Muscle layer of colon (tissue), 2 donors: ENCODE data around the gene CRYGS.
A peak's percentile ranks its signal among the peaks of the same experiment; 100 is the strongest.
"Not testable (repeated sequence)": the region's sequence is repeated elsewhere in the genome, so short reads cannot be mapped to it uniquely, and the experiment has no call there.

Source experiments
- H3K27ac ChIP-seq: one replicate; pipeline ENCODE4 v1.7.0; 2013; ENCODE audit warnings: low read depth, mild to moderate bottlenecking, low read length, moderate library complexity
- H3K27me3 ChIP-seq, 2 donors: one replicate each; pipeline ENCODE4 v1.7.0; 2013; ENCODE audit warnings: low read length in 2 of 2, mild to moderate bottlenecking in 2 of 2; ENCODE audit not compliant: insufficient read depth in 2 of 2, control insufficient read depth in 1 of 2
- H3K36me3 ChIP-seq: one replicate; pipeline ENCODE4 v1.7.0; 2013; ENCODE audit warnings: mild to moderate bottlenecking, low read length; ENCODE audit not compliant: insufficient read depth
- H3K4me1 ChIP-seq: one replicate; pipeline ENCODE4 v1.7.0; 2013; ENCODE audit warnings: mild to moderate bottlenecking, low read length; ENCODE audit not compliant: insufficient read depth
- H3K4me3 ChIP-seq, 2 donors: one replicate each; pipeline ENCODE4 v1.7.0; 2013; ENCODE audit warnings: low read length in 2 of 2, low read depth in 1 of 2, mild to moderate bottlenecking in 1 of 2, moderate library complexity in 1 of 2
- H3K9ac ChIP-seq: one replicate; pipeline ENCODE4 v1.7.0; 2013; ENCODE audit warnings: low read length
- H3K9me3 ChIP-seq: one replicate; pipeline ENCODE4 v1.7.0; 2013; ENCODE audit warnings: mild to moderate bottlenecking, low read length
- donor health status: abdominal sarcoma.
- donor health status: Adenocarcinoma of cecum.

CRYGS gene

GRCh38 chr3:186551387-186551786 lies 7.2 kb upstream of the CRYGS start:
- Histone ChIP-seq H3K9me3 (no peaks in the 10 kb centered on the region), H3K4me1 (no peaks in the 10 kb centered on the region), H3K36me3 (peaks cover 33% of the 10 kb centered on the region), H3K9ac (no peak overlapping the region), H3K27me3 (no peaks in the 10 kb centered on the region), H3K27ac (no peak overlapping the region), H3K4me3 (no peak overlapping the region)

DNA sequence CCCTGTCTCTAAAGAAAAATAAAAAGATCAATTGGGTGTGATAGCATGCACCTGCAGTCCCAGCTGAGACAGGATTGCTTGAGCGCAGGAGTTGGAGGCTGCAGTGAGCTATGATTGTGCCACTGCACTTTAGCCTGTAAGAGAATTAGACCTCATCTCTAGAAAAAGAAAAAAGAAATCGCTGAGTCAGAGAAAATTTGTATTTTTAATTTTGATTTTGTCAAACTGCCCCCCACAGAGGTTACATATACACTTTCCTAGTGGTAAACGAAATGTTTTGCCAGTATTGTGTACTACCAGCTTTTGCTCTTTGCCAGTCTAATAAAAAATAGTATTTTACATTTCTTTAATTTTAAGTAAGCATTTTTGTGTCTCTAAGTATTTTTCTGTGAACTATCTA lies 5.3 kb upstream of the CRYGS start:
- no peak overlapping the region for H3K27ac ChIP-seq
- H3K4me1 ChIP-seq, result no peaks in the 10 kb centered on the region
- no peaks in the 10 kb centered on the region for H3K9me3 ChIP-seq
- no peak overlapping the region for H3K4me3 ChIP-seq
- H3K27me3 ChIP-seq, result no peaks in the 10 kb centered on the region
- H3K36me3 ChIP-seq, result peaks cover 19% of the 10 kb centered on the region
- H3K9ac ChIP-seq, result no peak overlapping the region

DNA sequence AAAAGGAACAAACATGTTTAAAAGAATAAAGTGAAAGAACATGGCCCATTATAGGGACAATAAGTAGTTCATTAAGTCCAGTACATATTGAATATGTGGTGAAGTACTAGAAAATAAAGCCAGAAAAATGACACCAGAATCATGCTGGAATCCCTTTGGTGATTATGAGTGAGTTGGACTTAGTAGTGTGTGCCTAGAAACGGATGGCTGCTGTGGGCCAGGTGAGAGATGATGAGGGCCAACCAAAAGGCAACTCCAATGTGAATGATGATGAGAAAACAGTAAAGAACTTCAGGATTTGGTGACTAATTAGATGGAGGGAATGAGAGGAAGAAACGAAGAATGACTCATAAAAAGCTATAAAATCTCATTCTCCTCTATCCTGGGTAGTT lies 3.3 kb downstream of the CRYGS start:
- Histone ChIP-seq H3K27ac (no peak overlapping the region), H3K9ac (no peak overlapping the region), H3K27me3 (no peaks in the 10 kb centered on the region), H3K4me1 (peaks cover 4% of the 10 kb centered on the region), H3K9me3 (no peaks in the 10 kb centered on the region), H3K4me3 (no peak overlapping the region), H3K36me3 (no peaks in the 10 kb centered on the region)

DNA sequence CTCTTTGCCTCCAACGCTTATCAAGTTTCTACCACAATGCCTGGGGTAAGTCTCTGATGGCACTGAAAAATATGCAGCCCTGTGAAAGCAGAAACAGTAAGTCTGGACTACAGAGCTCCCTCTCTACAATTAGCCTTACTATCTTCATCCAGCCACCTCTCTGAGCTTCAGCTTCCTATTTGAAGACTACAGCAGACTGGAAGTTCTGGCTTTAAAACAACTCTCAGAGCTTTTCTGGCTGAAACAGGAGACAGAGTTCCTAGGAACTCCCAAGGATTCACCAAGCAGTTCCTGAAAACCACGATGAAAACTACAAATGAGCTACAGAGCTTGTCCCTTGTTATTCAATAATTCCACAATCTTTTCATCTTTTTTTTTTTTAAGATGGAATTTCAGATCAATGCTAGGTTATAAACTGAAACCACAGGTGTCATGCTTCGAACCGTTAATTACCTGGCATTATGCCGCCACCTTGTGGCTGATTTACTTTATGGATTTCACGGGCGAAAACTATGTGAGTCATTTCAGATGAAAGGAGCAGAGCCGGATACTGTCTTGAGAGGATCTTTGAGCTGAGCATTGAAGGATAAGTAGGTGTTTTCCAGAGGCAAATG lies 3.9 kb downstream of the CRYGS start:
- H3K27ac ChIP-seq, result no peak overlapping the region
- no peaks in the 10 kb centered on the region for H3K9me3 ChIP-seq
- no peaks in the 10 kb centered on the region for H3K27me3 ChIP-seq
- H3K4me1 ChIP-seq, result peaks cover 4% of the 10 kb centered on the region
- H3K36me3 ChIP-seq, result no peaks in the 10 kb centered on the region
- H3K4me3 ChIP-seq, result peak overlapping the region in 1 of 2 donors; percentile 28
- no peak overlapping the region for H3K9ac ChIP-seq

DNA sequence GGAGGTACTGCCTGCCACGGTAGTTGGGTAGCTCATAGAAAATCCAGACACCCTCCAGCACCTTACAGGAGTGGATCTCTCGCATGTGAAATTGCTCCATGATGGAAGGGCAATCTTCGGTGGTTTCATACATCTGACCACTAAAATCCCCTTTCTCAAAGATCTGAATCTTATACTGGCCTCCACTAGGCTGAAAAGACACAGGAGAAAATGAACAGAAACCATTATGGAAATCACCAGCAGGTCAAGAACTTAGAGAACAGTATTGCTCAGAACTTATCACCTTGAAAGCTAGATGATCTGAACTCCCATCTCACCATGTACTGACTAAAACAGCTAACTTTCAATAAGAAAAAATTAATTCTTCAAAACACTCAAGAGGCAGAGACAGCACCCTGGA lies 5.4 kb downstream of the CRYGS start:
- H3K27me3 ChIP-seq, result no peaks in the 10 kb centered on the region
- no peak overlapping the region for H3K4me3 ChIP-seq
- no peak overlapping the region for H3K27ac ChIP-seq
- H3K4me1 ChIP-seq, result peaks cover 4% of the 10 kb centered on the region
- H3K36me3 ChIP-seq, result no peaks in the 10 kb centered on the region
- H3K9ac ChIP-seq, result no peak overlapping the region
- no peaks in the 10 kb centered on the region for H3K9me3 ChIP-seq

DNA sequence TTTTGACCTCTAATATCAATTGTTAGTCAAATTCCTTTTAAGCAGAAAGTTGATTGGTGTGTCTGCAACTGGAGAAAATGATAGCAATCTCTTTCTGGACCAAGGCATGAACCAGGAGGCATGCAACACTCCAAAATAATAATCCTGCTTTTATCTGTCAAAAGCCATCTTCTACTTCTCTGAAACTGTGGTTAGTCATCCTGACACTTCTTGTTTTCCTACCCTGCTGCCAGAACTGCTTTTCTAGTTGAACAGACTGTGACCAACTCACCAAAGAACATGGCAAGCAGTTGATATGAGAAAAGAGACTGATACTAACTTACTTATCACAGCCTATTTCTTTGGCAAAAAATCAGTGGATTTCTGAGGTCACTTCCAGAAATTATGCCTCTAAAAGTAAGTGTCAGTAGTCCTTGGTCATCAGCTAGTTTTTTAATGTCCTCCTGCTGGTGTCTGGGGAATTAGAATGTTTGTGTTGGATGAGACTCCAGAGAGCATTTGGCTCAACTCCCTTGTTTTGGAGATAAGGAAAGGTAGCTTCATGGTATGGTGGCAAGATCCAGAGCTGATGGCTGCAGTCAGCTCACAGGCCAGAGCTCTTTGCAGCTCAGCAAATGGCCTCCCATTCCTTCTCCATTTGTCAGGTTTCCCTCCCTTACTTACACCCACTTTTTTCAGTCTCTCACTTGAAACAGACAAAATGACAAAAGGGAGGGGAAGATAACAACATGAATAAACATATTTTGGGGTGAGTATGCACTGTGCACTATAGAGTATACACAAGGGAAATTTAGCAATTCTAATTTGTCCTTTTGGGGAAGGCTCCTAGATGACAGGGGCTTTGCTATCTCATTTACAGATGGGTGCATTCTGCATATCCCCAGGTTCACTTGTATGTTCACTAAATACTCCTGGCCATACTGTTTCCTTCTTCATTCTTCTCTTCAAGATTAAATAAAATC lies 7.0 kb downstream of the CRYGS start:
- no peaks in the 10 kb centered on the region for H3K36me3 ChIP-seq
- no peak overlapping the region for H3K4me3 ChIP-seq
- no peak overlapping the region for H3K27ac ChIP-seq
- H3K9me3 ChIP-seq, result no peaks in the 10 kb centered on the region
- peaks cover 4% of the 10 kb centered on the region for H3K4me1 ChIP-seq
- no peaks in the 10 kb centered on the region for H3K27me3 ChIP-seq
- no peak overlapping the region for H3K9ac ChIP-seq

- no peak overlapping the region for H3K9ac ChIP-seq
- H3K27ac ChIP-seq, result no peak overlapping the region
- no peaks in the 10 kb centered on the region for H3K9me3 ChIP-seq
- H3K27me3 ChIP-seq, result no peaks in the 10 kb centered on the region
- H3K4me1 ChIP-seq, result no peaks in the 10 kb centered on the region
- H3K36me3 ChIP-seq, result no peaks in the 10 kb centered on the region
- H3K4me3 ChIP-seq, result no peak overlapping the region
These were observed 10.0 kb downstream of the CRYGS start for GRCh38 chr3:186534113-186534669.

DNA sequence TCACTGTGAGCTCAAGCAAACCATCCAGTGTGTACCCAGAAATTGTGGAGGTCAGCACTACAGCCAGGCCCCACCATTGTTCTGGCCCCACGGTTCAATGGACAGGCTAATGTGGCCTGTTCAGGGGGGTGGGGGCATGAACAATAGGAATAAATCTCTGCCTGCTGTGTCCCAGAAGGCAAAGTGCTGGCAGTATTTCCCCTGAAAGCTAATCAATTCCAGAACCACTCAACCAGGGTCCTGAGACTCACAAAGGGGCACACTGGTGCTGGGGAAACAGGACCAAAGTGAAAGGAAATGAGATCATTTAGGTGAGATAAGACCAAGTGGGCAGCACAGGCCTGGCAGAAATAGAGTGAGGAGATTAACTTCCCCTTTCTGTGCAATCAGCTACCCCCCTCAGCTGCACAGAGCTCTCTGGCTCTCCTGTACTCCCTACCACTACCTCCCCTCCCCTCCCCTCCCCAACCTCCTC lies 11.5 kb downstream of the CRYGS start:
- Histone ChIP-seq H3K27ac (no peak overlapping the region), H3K4me3 (no peak overlapping the region), H3K9ac (no peak overlapping the region), H3K9me3 (no peaks in the 10 kb centered on the region), H3K4me1 (no peaks in the 10 kb centered on the region), H3K27me3 (no peaks in the 10 kb centered on the region), H3K36me3 (no peaks in the 10 kb centered on the region)

DNA sequence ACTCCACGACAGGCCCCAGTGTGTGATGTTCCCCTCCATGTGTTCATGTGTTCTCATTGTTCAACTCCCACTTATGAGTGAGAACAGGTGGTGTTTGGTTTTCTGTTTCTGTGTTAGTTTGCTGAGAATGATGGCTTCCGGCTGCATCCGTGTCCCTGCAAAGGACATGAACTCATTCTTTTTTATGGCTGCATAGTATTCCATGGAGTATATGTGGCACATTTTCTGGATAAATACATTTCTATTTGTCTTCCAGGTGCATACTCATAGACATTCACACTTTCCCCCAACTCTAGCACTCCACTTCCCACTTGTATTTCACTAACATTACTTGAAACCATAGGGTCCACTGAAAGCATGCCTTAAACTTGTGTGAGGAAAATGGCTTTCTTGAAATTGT lies 12.5 kb downstream of the CRYGS start:
- not testable (repeated sequence) for H3K4me3 ChIP-seq, H3K27me3 ChIP-seq, H3K9ac ChIP-seq, H3K9me3 ChIP-seq, H3K36me3 ChIP-seq, H3K4me1 ChIP-seq, H3K27ac ChIP-seq

GRCh38 chr3:186530415-186530814 lies 13.8 kb downstream of the CRYGS start:
- no peaks in the 10 kb centered on the region for H3K36me3 ChIP-seq
- H3K9ac ChIP-seq, result no peak overlapping the region
- no peaks in the 10 kb centered on the region for H3K9me3 ChIP-seq
- no peak overlapping the region for H3K27ac ChIP-seq
- H3K4me1 ChIP-seq, result no peaks in the 10 kb centered on the region
- H3K4me3 ChIP-seq, result no peak overlapping the region
- H3K27me3 ChIP-seq, result no peaks in the 10 kb centered on the region

DNA sequence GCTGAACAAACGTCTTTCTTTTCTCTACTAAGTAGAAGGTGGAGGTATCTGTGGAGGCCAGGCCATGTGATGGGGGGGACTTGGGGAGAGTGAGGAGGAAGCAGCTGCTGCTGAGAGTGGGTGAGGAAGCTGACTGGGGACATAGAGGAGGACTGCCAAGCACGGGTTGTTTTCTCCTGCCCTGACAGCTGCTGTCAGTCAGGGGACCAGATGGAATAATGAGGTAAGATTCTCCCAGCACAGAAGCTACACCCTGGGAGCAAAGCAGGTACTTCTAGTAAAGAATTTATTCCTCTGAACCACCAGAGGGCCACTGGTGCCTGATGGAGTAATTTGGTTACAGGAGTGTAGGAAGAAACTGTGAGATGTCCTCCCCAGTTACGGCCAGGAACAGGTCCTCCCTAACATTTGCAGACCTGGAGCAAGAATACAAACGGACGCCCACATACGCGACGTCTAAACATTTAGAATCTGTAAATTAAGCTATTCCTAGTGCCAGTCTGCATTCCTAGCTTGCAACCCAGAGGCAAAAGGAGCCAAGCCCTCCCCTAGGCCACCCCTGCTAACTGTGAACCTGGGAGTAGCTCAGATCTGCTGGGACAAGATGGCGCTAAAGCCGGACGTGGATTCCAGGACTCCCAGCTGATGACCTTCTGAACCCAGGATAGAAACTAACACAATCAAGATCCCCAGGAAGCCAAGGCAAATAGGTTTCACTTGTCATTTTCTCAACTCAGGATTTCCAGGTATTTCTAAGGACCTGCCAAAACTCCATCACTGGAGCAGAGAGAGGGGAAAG lies 14.8 kb downstream of the CRYGS start:
- H3K4me1 ChIP-seq, result no peaks in the 10 kb centered on the region
- no peaks in the 10 kb centered on the region for H3K9me3 ChIP-seq
- no peaks in the 10 kb centered on the region for H3K27me3 ChIP-seq
- H3K9ac ChIP-seq, result no peak overlapping the region
- H3K4me3 ChIP-seq, result no peak overlapping the region
- no peak overlapping the region for H3K27ac ChIP-seq
- H3K36me3 ChIP-seq, result no peaks in the 10 kb centered on the region
